GM12865 (cell line): ENCODE results near the gene MITD1.

Experiments used
- DNase-seq: peaks from one replicate; pipeline ENCODE4 v3.0.0; 2010; ENCODE audit warnings: low read depth
- H3K4me3 ChIP-seq: 2 replicates; pipeline ENCODE4 v1.5.1; 2011; ENCODE audit warnings: mild to moderate bottlenecking, low read depth, low read length, control low read depth
- CTCF ChIP-seq: IDR thresholded peaks from 2 replicates; pipeline ENCODE4 v1.5.1; 2011; ENCODE audit warnings: low read length, control low read depth, low read depth, inconsistent platforms; ENCODE audit not compliant: insufficient read depth; ENCODE audit errors: missing control alignments

MITD1 gene

DNA sequence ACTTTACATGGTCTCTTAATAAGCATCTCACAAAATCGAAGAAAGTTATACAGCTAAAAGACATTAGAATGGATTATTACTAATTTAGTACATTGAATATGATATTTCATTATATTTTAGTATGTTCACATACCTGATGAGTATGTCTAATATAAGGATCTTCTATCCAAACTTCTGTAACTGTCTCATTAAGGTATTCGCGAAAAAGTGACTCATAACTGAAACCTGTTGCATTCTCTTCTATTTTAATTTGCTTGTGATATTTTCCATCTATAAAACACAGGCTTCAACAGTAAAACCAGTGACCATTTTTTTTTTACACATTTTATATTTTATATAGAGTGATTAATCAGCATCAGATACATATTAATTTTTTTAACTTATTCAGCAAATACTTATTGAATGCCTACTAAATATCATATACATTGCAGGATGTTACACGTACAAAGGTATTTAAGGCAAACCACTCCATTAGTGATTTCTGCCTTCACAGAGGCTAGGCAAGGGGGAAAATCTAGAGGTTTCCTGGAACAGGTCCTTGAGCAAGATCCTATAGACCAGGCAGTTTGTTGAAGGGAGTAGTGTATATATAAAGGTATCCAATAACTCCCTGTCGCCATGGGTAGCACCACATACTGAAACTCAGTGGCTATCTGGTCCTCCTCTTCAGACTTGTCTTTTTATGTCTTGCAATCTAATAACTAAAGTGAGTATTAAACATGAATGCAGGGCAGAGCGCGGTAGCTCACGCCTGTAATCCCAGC is 9.3 kb downstream of the MITD1 start:
- no peak overlapping the region for H3K4me3 ChIP-seq
- TF ChIP-seq CTCF: no peak
- no peak for DNase-seq

- DNase-seq: peak; percentile 5
- TF ChIP-seq CTCF: no peak
- no peak overlapping the region for H3K4me3 ChIP-seq
Observed at GRCh38 chr2:99169534-99169933, 11.3 kb downstream of the MITD1 start.

- H3K4me3 ChIP-seq: no peak overlapping the region
- TF ChIP-seq CTCF: no peak
- DNase-seq: no peak
Observed at GRCh38 chr2:99166218-99166617, 14.6 kb downstream of the MITD1 start.

- no peak for TF ChIP-seq CTCF
- no peak for DNase-seq
- no peak overlapping the region for H3K4me3 ChIP-seq
Observed at GRCh38 chr2:99159594-99159993, 21.3 kb downstream of the MITD1 start.

- DNase-seq: no peak
- no peak overlapping the region for H3K4me3 ChIP-seq
- TF ChIP-seq CTCF: no peak
Observed at GRCh38 chr2:99158599-99158998, 22.3 kb downstream of the MITD1 start.

DNA sequence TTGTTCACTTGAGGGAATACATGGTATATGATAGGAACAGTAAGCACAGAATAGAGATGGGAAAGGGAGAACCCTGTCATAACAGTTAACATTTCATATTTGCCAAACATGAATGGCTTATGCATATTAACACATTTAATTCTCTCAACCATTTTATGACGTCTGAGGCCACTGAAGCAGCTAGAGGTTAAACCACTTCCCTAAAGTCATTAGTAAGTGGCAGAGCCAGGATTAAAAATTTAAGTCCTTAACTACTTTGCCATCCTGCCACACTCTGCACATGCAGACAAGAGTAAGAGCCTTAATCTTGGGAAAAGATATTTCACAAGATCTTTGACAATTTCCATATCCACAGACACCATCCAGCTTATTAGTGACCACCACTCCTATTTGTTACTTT is 24.0 kb downstream of the MITD1 start:
- no peak for DNase-seq
- no peak overlapping the region for H3K4me3 ChIP-seq
- no peak for TF ChIP-seq CTCF

GRCh38 chr2:99154643-99155536 is 26.0 kb downstream of the MITD1 start, which contains the start of the genes LIPT1 and TSGA10:
Gene LIPT1 (plus strand): TSS chr2:99154967. CDS start chr2:99161958, 6,991 bp downstream.
Gene TSGA10 (minus strand): TSS chr2:99154942. CDS start chr2:99109439, 45,503 bp downstream.
- peak; percentile 95 for DNase-seq
- H3K4me3 ChIP-seq: peak within 1 kb of the TSS; percentile 76
- TF ChIP-seq CTCF: no peak
